ENCODE results near the gene BRDT. TPM values are rescaled to one million over a fixed set of nuclear protein-coding genes. Genes with fewer than 3 reads are reported as not detected.

Gene BRDT
- total RNA-seq, 1 donor: not detected

DNA sequence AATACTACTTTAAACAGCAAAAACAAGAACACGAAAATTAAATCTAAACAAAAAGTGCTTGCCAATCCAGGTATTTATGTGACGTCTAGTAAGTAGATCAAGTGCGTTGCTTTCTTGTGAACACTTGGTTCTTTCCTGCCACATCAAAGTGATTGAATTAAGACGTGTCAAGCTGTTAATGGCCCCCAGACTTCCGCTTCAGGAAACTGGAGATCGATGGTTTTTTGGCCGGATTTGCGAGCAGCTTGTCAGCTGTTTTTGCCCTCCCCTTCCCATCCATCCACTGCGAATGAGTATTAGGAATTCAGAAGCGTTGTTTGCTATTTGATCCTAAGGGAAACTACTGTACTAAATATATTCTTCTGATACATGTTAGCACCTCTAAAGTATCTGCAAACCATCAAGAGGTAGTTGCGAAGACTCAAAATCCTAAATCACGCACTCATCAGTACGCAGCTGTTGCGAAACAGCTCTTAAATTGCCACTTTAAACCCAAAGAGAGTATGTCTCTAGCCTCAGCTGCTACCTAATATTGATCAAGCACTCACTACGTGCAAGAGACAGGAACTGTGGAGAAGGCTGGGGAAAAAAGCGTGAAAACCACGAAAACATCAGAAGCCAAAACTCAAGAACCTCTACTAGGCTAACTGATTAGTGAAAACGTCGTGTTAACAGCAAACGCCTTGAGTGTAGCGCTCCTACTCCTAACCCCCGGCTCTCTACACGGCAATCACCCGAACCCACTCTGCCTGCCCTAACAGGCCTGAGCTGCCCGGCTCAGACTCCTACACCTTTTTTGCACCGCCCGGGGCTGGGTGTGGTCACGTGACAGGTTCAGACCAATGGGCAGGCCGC, 473 bp upstream of the BRDT start:
- Histone ChIP-seq H3K27me3 (ENCODE audit: insufficient read depth, low read length) (no peaks in the 10 kb centered on the region), H4K20me1 (ENCODE audit: insufficient read depth, low read length) (no peaks in the 10 kb centered on the region), H3K9me3 (ENCODE audit: low read depth, low read length) (no peaks in the 10 kb centered on the region), H3K4me3 (ENCODE audit: insufficient read depth, low read length) (no peak overlapping the region), H2AFZ (ENCODE audit: low read length) (no peak overlapping the region), H3K4me1 (ENCODE audit: insufficient read depth, low read length) (no peaks in the 10 kb centered on the region), H3K27ac (ENCODE audit: low read depth, low read length) (no peak overlapping the region), H3K79me2 (ENCODE audit: insufficient read depth, low read length) (no peaks in the 10 kb centered on the region), H3K36me3 (ENCODE audit: insufficient read depth, low read length) (no peaks in the 10 kb centered on the region), H3K4me2 (ENCODE audit: insufficient read depth, low read length) (peak overlapping the region; percentile 2)
- peak; percentile 46 for DNase-seq (ENCODE audit: insufficient read length, low spot score, missing footprints)
- TF ChIP-seq CTCF (IDR thresholded peaks at IDR 0.05; ENCODE audit: extremely low read depth, low read depth, low read length): no peak

DNA sequence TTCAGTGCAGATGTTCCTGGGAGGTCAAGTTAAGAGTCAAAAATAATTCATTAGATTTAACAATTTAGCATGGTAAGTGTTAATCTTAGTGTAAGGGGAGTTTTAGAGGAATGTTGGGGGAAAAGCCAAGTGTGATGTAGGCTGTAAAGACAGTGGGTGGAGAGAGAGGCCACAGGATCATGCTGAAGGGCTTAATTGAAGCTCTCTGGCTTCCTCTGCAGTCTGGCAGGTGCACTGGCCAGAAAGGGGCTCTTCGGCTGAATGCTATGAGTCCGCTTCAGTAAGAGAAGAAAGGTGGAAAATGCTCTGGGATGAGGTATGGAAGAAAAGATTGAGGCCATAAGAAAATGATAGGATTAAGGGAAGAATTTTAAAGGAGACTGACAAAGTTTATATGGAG, 3.0 kb downstream of the BRDT start:
- Histone ChIP-seq H3K27me3 (ENCODE audit: insufficient read depth, low read length) (no peaks in the 10 kb centered on the region), H3K4me1 (ENCODE audit: insufficient read depth, low read length) (no peaks in the 10 kb centered on the region), H2AFZ (ENCODE audit: low read length) (no peak overlapping the region), H3K4me2 (ENCODE audit: insufficient read depth, low read length) (no peak overlapping the region), H3K9me3 (ENCODE audit: low read depth, low read length) (no peaks in the 10 kb centered on the region), H3K4me3 (ENCODE audit: insufficient read depth, low read length) (no peak overlapping the region), H4K20me1 (ENCODE audit: insufficient read depth, low read length) (no peaks in the 10 kb centered on the region), H3K79me2 (ENCODE audit: insufficient read depth, low read length) (no peaks in the 10 kb centered on the region), H3K36me3 (ENCODE audit: insufficient read depth, low read length) (no peaks in the 10 kb centered on the region), H3K27ac (ENCODE audit: low read depth, low read length) (no peak overlapping the region)
- DNase-seq (ENCODE audit: insufficient read length, low spot score, missing footprints): no peak
- TF ChIP-seq CTCF (IDR thresholded peaks at IDR 0.05; ENCODE audit: extremely low read depth, low read depth, low read length): no peak

- H3K4me3 ChIP-seq (ENCODE audit: insufficient read depth, low read length): no peak overlapping the region
- H2AFZ ChIP-seq (ENCODE audit: low read length): no peak overlapping the region
- TF ChIP-seq CTCF (IDR thresholded peaks at IDR 0.05; ENCODE audit: extremely low read depth, low read depth, low read length): no peak
- H3K27ac ChIP-seq (ENCODE audit: low read depth, low read length): no peak overlapping the region
- no peaks in the 10 kb centered on the region for H3K27me3 ChIP-seq (ENCODE audit: insufficient read depth, low read length)
- no peaks in the 10 kb centered on the region for H3K79me2 ChIP-seq (ENCODE audit: insufficient read depth, low read length)
- H3K4me2 ChIP-seq (ENCODE audit: insufficient read depth, low read length): no peak overlapping the region
- H4K20me1 ChIP-seq (ENCODE audit: insufficient read depth, low read length): no peaks in the 10 kb centered on the region
- H3K4me1 ChIP-seq (ENCODE audit: insufficient read depth, low read length): no peaks in the 10 kb centered on the region
- H3K36me3 ChIP-seq (ENCODE audit: insufficient read depth, low read length): no peaks in the 10 kb centered on the region
- no peaks in the 10 kb centered on the region for H3K9me3 ChIP-seq (ENCODE audit: low read depth, low read length)
- DNase-seq (ENCODE audit: insufficient read length, low spot score, missing footprints): no peak
These were observed 9.7 kb downstream of the BRDT start for GRCh38 chr1:91958926-91959325.

DNA sequence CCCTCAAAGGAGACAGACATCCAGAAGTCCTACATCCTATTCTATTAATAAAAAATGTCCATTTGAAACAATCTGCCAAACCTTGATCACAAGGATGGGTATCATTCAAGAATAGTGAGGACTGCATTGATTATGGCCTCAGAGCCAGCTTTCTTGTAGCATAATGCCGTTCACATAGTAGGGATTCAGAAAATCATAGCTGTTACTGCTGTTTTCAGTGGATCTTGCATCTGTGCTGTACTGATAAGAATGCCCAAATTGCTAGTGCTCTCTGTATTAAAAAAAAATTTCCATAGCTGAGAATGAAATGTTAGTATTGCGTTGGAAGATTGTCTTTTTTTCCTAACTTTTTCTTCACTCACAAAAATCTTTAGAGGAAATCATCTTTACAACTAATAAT, 19.1 kb downstream of the BRDT start:
- H3K4me1 ChIP-seq (ENCODE audit: insufficient read depth, low read length): no peaks in the 10 kb centered on the region
- H3K36me3 ChIP-seq (ENCODE audit: insufficient read depth, low read length): no peaks in the 10 kb centered on the region
- no peak overlapping the region for H2AFZ ChIP-seq (ENCODE audit: low read length)
- no peak for TF ChIP-seq CTCF (IDR thresholded peaks at IDR 0.05; ENCODE audit: extremely low read depth, low read depth, low read length)
- H3K79me2 ChIP-seq (ENCODE audit: insufficient read depth, low read length): no peaks in the 10 kb centered on the region
- H4K20me1 ChIP-seq (ENCODE audit: insufficient read depth, low read length): no peaks in the 10 kb centered on the region
- H3K27me3 ChIP-seq (ENCODE audit: insufficient read depth, low read length): no peaks in the 10 kb centered on the region
- DNase-seq (ENCODE audit: insufficient read length, low spot score, missing footprints): no peak
- H3K9me3 ChIP-seq (ENCODE audit: low read depth, low read length): no peaks in the 10 kb centered on the region
- H3K4me2 ChIP-seq (ENCODE audit: insufficient read depth, low read length): no peak overlapping the region
- no peak overlapping the region for H3K27ac ChIP-seq (ENCODE audit: low read depth, low read length)
- no peak overlapping the region for H3K4me3 ChIP-seq (ENCODE audit: insufficient read depth, low read length)
